Lower leg skin (tissue), 3 donors: Measurements from ENCODE around the gene ABHD16A.

ENCODE experiments used
- POLR2A ChIP-seq, 2 donors: fragments of 450-650 bp; IDR thresholded peaks; one replicate each; pipeline ENCODE4 v1.6.1; 2016 to 2017; ENCODE audit warnings: antibody characterized with exemption in 2 of 2, mild to moderate bottlenecking in 1 of 2, moderate library complexity in 1 of 2
- TF ChIP-seq, protein P1 (sequence below), 3 donors: fragments of 450-650 bp; IDR thresholded peaks; one replicate each; pipeline ENCODE4 v1.5.1; 2016; ENCODE audit warnings: antibody characterized with exemption in 3 of 3, mild to moderate bottlenecking in 3 of 3, moderate library complexity in 2 of 3

GRCh38 chr6:31720196-31720770 is 17.2 kb upstream of the ABHD16A start:
- no peak for TF ChIP-seq POLR2A (IDR thresholded peaks at IDR 0.05)
- TF ChIP-seq, protein P1, sequence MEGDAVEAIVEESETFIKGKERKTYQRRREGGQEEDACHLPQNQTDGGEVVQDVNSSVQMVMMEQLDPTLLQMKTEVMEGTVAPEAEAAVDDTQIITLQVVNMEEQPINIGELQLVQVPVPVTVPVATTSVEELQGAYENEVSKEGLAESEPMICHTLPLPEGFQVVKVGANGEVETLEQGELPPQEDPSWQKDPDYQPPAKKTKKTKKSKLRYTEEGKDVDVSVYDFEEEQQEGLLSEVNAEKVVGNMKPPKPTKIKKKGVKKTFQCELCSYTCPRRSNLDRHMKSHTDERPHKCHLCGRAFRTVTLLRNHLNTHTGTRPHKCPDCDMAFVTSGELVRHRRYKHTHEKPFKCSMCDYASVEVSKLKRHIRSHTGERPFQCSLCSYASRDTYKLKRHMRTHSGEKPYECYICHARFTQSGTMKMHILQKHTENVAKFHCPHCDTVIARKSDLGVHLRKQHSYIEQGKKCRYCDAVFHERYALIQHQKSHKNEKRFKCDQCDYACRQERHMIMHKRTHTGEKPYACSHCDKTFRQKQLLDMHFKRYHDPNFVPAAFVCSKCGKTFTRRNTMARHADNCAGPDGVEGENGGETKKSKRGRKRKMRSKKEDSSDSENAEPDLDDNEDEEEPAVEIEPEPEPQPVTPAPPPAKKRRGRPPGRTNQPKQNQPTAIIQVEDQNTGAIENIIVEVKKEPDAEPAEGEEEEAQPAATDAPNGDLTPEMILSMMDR (IDR thresholded peaks at IDR 0.05): no peak
